ENCODE data around the gene DEGS1.

DNA sequence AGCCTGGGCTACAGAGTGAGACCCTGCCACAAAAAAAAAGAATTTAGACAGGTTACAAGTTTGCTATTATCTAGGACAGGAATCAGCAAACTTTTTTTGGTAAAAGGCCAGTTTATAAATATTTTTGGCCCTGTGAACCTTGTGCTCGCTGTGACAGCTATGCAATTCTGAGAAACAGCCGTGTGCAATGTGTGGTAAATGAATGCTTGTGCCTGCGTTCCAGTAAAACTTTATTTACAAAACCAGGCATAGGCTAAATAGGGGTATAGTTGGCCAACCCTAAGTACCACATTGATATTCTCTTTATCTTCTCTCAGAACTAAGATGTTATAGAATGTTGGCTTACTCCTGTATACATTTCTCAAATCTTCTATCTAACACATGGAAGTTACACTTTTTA lies 44.8 kb upstream of the DEGS1 start:
- TF ChIP-seq, protein P1, sequence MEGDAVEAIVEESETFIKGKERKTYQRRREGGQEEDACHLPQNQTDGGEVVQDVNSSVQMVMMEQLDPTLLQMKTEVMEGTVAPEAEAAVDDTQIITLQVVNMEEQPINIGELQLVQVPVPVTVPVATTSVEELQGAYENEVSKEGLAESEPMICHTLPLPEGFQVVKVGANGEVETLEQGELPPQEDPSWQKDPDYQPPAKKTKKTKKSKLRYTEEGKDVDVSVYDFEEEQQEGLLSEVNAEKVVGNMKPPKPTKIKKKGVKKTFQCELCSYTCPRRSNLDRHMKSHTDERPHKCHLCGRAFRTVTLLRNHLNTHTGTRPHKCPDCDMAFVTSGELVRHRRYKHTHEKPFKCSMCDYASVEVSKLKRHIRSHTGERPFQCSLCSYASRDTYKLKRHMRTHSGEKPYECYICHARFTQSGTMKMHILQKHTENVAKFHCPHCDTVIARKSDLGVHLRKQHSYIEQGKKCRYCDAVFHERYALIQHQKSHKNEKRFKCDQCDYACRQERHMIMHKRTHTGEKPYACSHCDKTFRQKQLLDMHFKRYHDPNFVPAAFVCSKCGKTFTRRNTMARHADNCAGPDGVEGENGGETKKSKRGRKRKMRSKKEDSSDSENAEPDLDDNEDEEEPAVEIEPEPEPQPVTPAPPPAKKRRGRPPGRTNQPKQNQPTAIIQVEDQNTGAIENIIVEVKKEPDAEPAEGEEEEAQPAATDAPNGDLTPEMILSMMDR (conservative IDR thresholded peaks at IDR 0.05; ENCODE audit: low read depth, low read length) = no peak
- TF ChIP-seq EZH2 (IDR thresholded peaks at IDR 0.05; ENCODE audit: low read length, unreplicated experiment) = no peak

All from PC-3 (cell line).